ENCODE data around the gene ADGRB2. TPM values are rescaled to one million over a fixed set of nuclear protein-coding genes. Genes with fewer than 3 reads are reported as not detected.

Gene ADGRB2
- total RNA-seq, 2 experiments from 2014 or later, result 0.39 to 0.71 TPM

GRCh38 chr1:31677949-31678348, 86.2 kb downstream of the ADGRB2 start:
- no peaks in the 10 kb centered on the region for H3K36me3 Mint-ChIP-seq (ENCODE audit: low read depth)
- H3K4me1 ChIP-seq (ENCODE audit: insufficient read depth, low read length), result no peaks in the 10 kb centered on the region
- H3K4me3 ChIP-seq (ENCODE audit: low read length), result no peak overlapping the region
- no peaks in the 10 kb centered on the region for H3K27me3 ChIP-seq (ENCODE audit: control insufficient read depth in 1 of 2, insufficient read depth in 2 of 2, low read length in 2 of 2)
- no peak for TF ChIP-seq CTCF (IDR thresholded peaks at IDR 0.05)
- no peak overlapping the region for H3K4me3 Mint-ChIP-seq
- ChIA-PET POLR2A (no interaction called here), CTCF (no interaction called here)
- intact Hi-C loops (cut with DNase I, micrococcal nuclease), result no loop called here
- H3K36me3 ChIP-seq (ENCODE audit: insufficient read depth, low read length), result no peaks in the 10 kb centered on the region
- H3K9me3 ChIP-seq (ENCODE audit: control insufficient read depth in 1 of 2, insufficient read depth in 1 of 2, low read length in 2 of 2), result no peaks in the 10 kb centered on the region
- H3K27ac Mint-ChIP-seq, result no peak overlapping the region
- DNase-seq, result no peak
- H3K27me3 Mint-ChIP-seq, result peaks cover 5% of the 10 kb centered on the region
- H3K4me1 Mint-ChIP-seq (ENCODE audit: low read depth), result no peaks in the 10 kb centered on the region
- ATAC-seq (ENCODE audit: poor library complexity), result no peak
- H3K27ac ChIP-seq (ENCODE audit: low read depth in 1 of 2, low read length in 2 of 2), result no peak overlapping the region
- H3K9me3 Mint-ChIP-seq, result no peaks in the 10 kb centered on the region

- no peaks in the 10 kb centered on the region for H3K36me3 Mint-ChIP-seq (ENCODE audit: low read depth)
- TF ChIP-seq CTCF (IDR thresholded peaks at IDR 0.05), result no peak
- H3K4me1 ChIP-seq (ENCODE audit: insufficient read depth, low read length), result no peaks in the 10 kb centered on the region
- intact Hi-C loops (cut with DNase I, micrococcal nuclease), result no loop called here
- H3K27me3 Mint-ChIP-seq, result peaks cover 5% of the 10 kb centered on the region
- no peaks in the 10 kb centered on the region for H3K4me1 Mint-ChIP-seq (ENCODE audit: low read depth)
- ATAC-seq (ENCODE audit: poor library complexity) (no peak), DNase-seq (no peak)
- ChIA-PET POLR2A (no interaction called here), CTCF (no interaction called here)
- H3K36me3 ChIP-seq (ENCODE audit: insufficient read depth, low read length), result no peaks in the 10 kb centered on the region
- no peak overlapping the region for H3K27ac Mint-ChIP-seq
- H3K9me3 ChIP-seq (ENCODE audit: control insufficient read depth in 1 of 2, insufficient read depth in 1 of 2, low read length in 2 of 2), result no peaks in the 10 kb centered on the region
- H3K4me3 ChIP-seq (ENCODE audit: low read length), result no peak overlapping the region
- H3K4me3 Mint-ChIP-seq, result no peak overlapping the region
- H3K27me3 ChIP-seq (ENCODE audit: control insufficient read depth in 1 of 2, insufficient read depth in 2 of 2, low read length in 2 of 2), result no peaks in the 10 kb centered on the region
- no peak overlapping the region for H3K27ac ChIP-seq (ENCODE audit: low read depth in 1 of 2, low read length in 2 of 2)
- H3K9me3 Mint-ChIP-seq, result no peaks in the 10 kb centered on the region
These were observed 86.7 kb downstream of the ADGRB2 start for GRCh38 chr1:31677401-31677800.

Small RNA genes lying within 50 kb of the gene (microRNA-seq; reads per million reads assigned to microRNA genes)
- gene MIR4254 (ENCODE audit: borderline microRNAs expressed, borderline replicate concordance), result not detected

Other genes starting within 250 kb of the ADGRB2 start
- not detected for gene TINAGL1, start 187.8 kb downstream of the ADGRB2 start, total RNA-seq
- not detected for gene HCRTR1, start 146.7 kb downstream of the ADGRB2 start, total RNA-seq
- 10 to 100 TPM; 42.3 to 45.9 TPM for gene PEF1, start 119.5 kb downstream of the ADGRB2 start, total RNA-seq
- gene COL16A1, start 60.3 kb downstream of the ADGRB2 start, total RNA-seq, result not detected
- under 1 TPM; 0.11 to 0.27 TPM for gene SPOCD1, start 51.7 kb upstream of the ADGRB2 start, total RNA-seq
- gene PTP4A2, start 174.0 kb upstream of the ADGRB2 start, total RNA-seq, result 100 to 1,000 TPM; 282 to 287 TPM
- 10 to 100 TPM; 91.6 to 94.2 TPM for gene KHDRBS1, start 249.5 kb upstream of the ADGRB2 start, total RNA-seq

All from CD4-positive, alpha-beta T cell (primary cell).